OCI-LY3 (cell line): ENCODE data around the gene H2AZ2.

Experiments
- CTCF ChIP-seq: fragments of 200-600, 300-600 bp; sonication (generic); IDR thresholded peaks from 2 replicates; pipeline ENCODE4 v1.5.1; 2014; ENCODE audit warnings: antibody characterized with exemption, low read length, low read depth
- EZH2phosphoT487 ChIP-seq: fragments of 200-600 bp; shearing (Covaris generic); IDR thresholded peaks from 2 replicates; pipeline ENCODE4 v1.6.1; 2018; ENCODE audit warnings: antibody characterized with exemption, mixed run types, low read depth

DNA sequence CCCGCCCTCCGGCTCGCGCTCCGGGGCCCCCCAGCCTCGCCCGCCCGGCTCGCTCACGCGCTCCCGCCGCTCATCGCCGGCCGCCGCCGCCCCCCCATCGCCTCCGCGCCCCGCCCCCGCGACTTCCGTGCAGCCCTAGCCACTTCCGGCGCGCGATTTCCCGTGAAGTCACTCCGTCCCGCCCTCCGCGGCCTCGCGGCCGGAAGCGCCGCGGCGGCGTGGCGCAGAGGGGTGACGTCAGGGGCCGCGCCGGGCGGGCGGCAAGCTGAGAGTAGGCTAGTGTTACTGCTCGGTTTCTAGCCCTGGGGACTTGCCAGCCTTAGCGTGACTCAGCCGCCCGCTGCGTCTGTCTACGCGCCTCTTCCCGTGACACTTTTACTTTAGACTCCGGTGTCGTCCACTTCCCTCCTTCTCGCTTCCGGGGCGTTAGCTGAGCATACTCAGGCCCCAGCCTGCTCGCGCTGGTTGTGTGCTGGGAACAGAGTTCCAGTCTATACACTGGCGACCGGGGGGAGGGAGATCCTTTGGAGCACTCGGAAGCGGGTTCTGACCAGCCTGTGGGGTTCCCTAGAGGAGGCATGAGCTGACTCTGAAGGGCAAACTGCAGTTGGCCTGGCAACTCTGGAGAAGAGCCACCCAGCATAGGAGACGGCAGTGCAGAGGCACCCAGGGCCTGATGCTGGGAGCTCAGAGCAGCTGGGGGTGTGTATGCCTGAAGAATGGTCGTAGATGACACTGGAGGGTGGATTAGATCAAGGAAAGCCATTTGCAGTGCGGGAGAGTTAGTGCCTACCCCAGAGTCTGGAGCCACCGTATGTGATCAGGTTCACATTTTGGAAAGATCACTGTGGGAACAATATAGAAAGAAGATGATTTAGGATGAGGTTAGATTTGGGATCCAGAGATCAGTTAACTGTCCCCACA, 37.8 kb upstream of the H2AZ2 start, which contains the start of gene PURB:
- TF ChIP-seq CTCF, result no peak
- TF ChIP-seq EZH2phosphoT487, result no peak
